ENCODE results near the gene GORASP1. TPM values are rescaled to one million over a fixed set of nuclear protein-coding genes. Genes with fewer than 3 reads are reported as not detected.

Gene GORASP1
- total RNA-seq, 4 donors from 2014 or later, result 32.3 to 73.4 (median 47.5) TPM

GRCh38 chr3:39141171-39141995 lies 34.0 kb upstream of the GORASP1 start:
- intact Hi-C loops (cut with DNase I; ENCODE audit: low total_unique reads), result no loop called here
- no peaks in the 10 kb centered on the region for H3K27me3 ChIP-seq
- TF ChIP-seq CTCF (IDR thresholded peaks at IDR 0.05) (no peak), POLR2A (IDR thresholded peaks at IDR 0.05) (no peak)
- H3K27ac ChIP-seq, result peak overlapping the region; percentile 47 to 53
- peak; percentile 45 to 55 for DNase-seq
- no peaks in the 10 kb centered on the region for H3K9me3 ChIP-seq
- H3K4me1 ChIP-seq, result peaks cover 0 to 16% of the 10 kb centered on the region in 2 donors
- no peak overlapping the region for H3K4me3 ChIP-seq
- H3K36me3 ChIP-seq, result no peaks in the 10 kb centered on the region

- peak overlapping the region; percentile 47 to 53 for H3K27ac ChIP-seq
- H3K4me3 ChIP-seq, result no peak overlapping the region
- no peaks in the 10 kb centered on the region for H3K27me3 ChIP-seq
- intact Hi-C loops (cut with DNase I; ENCODE audit: low total_unique reads), result no loop called here
- no peak for DNase-seq
- H3K9me3 ChIP-seq, result no peaks in the 10 kb centered on the region
- H3K36me3 ChIP-seq, result no peaks in the 10 kb centered on the region
- TF ChIP-seq POLR2A (IDR thresholded peaks at IDR 0.05), result no peak
- H3K4me1 ChIP-seq, result peaks cover 0 to 12% of the 10 kb centered on the region in 2 donors
These were observed 33.0 kb upstream of the GORASP1 start for GRCh38 chr3:39140341-39140971.

- no peak for TF ChIP-seq POLR2A (IDR thresholded peaks at IDR 0.05)
- TF ChIP-seq CTCF (IDR thresholded peaks at IDR 0.05), result no peak
- Histone ChIP-seq H3K9me3 (no peaks in the 10 kb centered on the region), H3K4me3 (no peak overlapping the region), H3K27me3 (no peaks in the 10 kb centered on the region), H3K4me1 (peaks cover 0 to 12% of the 10 kb centered on the region in 2 donors), H3K36me3 (no peaks in the 10 kb centered on the region), H3K27ac (no peak overlapping the region)
- no peak for DNase-seq
- intact Hi-C loops (cut with DNase I; ENCODE audit: low total_unique reads), result no loop called here
These were observed 32.0 kb upstream of the GORASP1 start for GRCh38 chr3:39139442-39139841.

- intact Hi-C loops (cut with DNase I; ENCODE audit: low total_unique reads), result no loop called here
- H3K4me1 ChIP-seq, result peaks cover 0 to 12% of the 10 kb centered on the region in 2 donors
These were observed 31.5 kb upstream of the GORASP1 start for GRCh38 chr3:39138804-39139415.

More at GRCh38 chr3:39138804-39139415, 31.5 kb upstream of the GORASP1 start:
- Histone ChIP-seq H3K27me3 (no peaks in the 10 kb centered on the region), H3K4me3 (no peak overlapping the region), H3K9me3 (no peaks in the 10 kb centered on the region), H3K36me3 (no peaks in the 10 kb centered on the region), H3K27ac (no peak overlapping the region)
- TF ChIP-seq POLR2A (IDR thresholded peaks at IDR 0.05) (no peak), CTCF (IDR thresholded peaks at IDR 0.05) (no peak)
- peak in 1 of 2 donors; percentile 51 for DNase-seq

All from uterus (tissue), 4 donors.